ENCODE data around the gene NBAS. TPM values are rescaled to one million over a fixed set of nuclear protein-coding genes. Genes with fewer than 3 reads are reported as not detected.

Gene NBAS
- total and polyA plus RNA-seq, 2 donors (not counting 3 experiments of a cell fraction or from before 2014, with no cell fraction given), result 29.4 to 43.0 TPM

- H3K9ac ChIP-seq (replicated peaks; ENCODE audit: extremely low read depth, insufficient read depth, low read length), result no peak overlapping the region
- TF ChIP-seq JUN (IDR thresholded peaks at IDR 0.05; ENCODE audit: borderline replicate concordance, insufficient read depth, insufficient read length, low read depth), result peak; percentile 67
- TF ChIP-seq, protein P1, sequence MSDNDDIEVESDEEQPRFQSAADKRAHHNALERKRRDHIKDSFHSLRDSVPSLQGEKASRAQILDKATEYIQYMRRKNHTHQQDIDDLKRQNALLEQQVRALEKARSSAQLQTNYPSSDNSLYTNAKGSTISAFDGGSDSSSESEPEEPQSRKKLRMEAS (IDR thresholded peaks at IDR 0.05; ENCODE audit: insufficient read depth, insufficient read length), result no peak
- H3K4me1 ChIP-seq (ENCODE audit: control insufficient read depth, extremely low read depth, insufficient read depth, low read length), result peaks cover 11% of the 10 kb centered on the region
- ChIA-PET CTCF (interaction anchor here (0.8 to 1.6 kb wide), 2 partner anchors 10 to 336 kb away, joined by 3 read pairs; no protein-coding TSS in a partner anchor), POLR2A (no interaction called here)
- no peak overlapping the region for H3K4me2 ChIP-seq (ENCODE audit: insufficient read depth, low read length)
- dilution Hi-C loops (cut with MboI; ENCODE audit: extremely low pct_ligation_motif_present, low sequenced_read_pairs), result no loop called here
- intact Hi-C loops (cut with micrococcal nuclease), result loop anchor here (2.0 kb wide), 1 partner anchor 16 kb away; no protein-coding TSS in a partner anchor
- no peak overlapping the region for H3K4me3 ChIP-seq (replicated peaks in 1 of 3; ENCODE audit: insufficient read depth in 1 of 3, low read depth in 1 of 3, low read length in 3 of 3)
- H3K9me1 ChIP-seq (replicated peaks; ENCODE audit: control insufficient read depth, extremely low read depth, insufficient read depth, low read length), result no peaks in the 10 kb centered on the region
- H3K27me3 ChIP-seq (ENCODE audit: control insufficient read depth in 2 of 2, insufficient read depth in 2 of 2, low read length in 2 of 2), result no peaks in the 10 kb centered on the region
- peak overlapping the region; percentile 25 for H3K27ac ChIP-seq (ENCODE audit: insufficient read depth, low read depth, low read length)
- BruUV-seq (replicated peaks), result no TSS peak
- FAIRE-seq (peak; percentile 75), DNase-seq (ENCODE audit: low read depth, low spot score) (peak; percentile 71)
- H3K36me3 ChIP-seq (ENCODE audit: control insufficient read depth in 2 of 2, extremely low read depth in 1 of 2, insufficient read depth in 2 of 2, low read length in 2 of 2), result no peaks in the 10 kb centered on the region
- no peaks in the 10 kb centered on the region for H3K79me2 ChIP-seq (ENCODE audit: control insufficient read depth, insufficient read depth, low read length)
- no peaks in the 10 kb centered on the region for H4K20me1 ChIP-seq (replicated peaks; ENCODE audit: control insufficient read depth, extremely low read depth, insufficient read depth, low read length)
- H3K9me3 ChIP-seq (replicated peaks; ENCODE audit: control insufficient read depth, insufficient read depth, low read length), result no peaks in the 10 kb centered on the region
- H2AFZ ChIP-seq (ENCODE audit: low read depth, low read length), result no peak overlapping the region
Measured at GRCh38 chr2:15241201-15241600, 319.9 kb downstream of the NBAS start.

DNA sequence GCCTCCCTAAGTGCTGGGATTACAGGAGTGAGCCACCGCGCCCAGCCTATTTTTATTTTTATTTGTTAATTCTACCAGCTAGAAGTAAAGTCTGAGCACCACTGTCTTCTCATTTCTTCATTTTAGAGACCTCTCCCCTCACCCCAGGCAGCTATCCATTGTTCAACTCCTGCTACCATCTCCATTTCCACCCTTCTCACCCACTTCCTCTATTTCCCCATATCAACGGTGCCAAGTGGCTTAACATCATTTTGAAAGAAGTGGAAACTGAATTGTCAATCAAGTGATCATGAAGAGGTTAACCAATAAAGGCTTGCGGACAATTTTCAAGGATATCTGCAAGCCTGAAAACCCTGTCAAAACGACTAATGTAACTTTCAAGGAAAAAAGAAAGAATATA is 323.1 kb downstream of the NBAS start:
- Histone ChIP-seq H3K4me3 (replicated peaks in 1 of 3; ENCODE audit: insufficient read depth in 1 of 3, low read depth in 1 of 3, low read length in 3 of 3) (no peak overlapping the region), H4K20me1 (replicated peaks; ENCODE audit: control insufficient read depth, extremely low read depth, insufficient read depth, low read length) (no peaks in the 10 kb centered on the region), H3K4me1 (ENCODE audit: control insufficient read depth, extremely low read depth, insufficient read depth, low read length) (peaks cover 6% of the 10 kb centered on the region), H3K27me3 (ENCODE audit: control insufficient read depth in 2 of 2, insufficient read depth in 2 of 2, low read length in 2 of 2) (no peaks in the 10 kb centered on the region), H3K4me2 (ENCODE audit: insufficient read depth, low read length) (no peak overlapping the region), H3K9me1 (replicated peaks; ENCODE audit: control insufficient read depth, extremely low read depth, insufficient read depth, low read length) (no peaks in the 10 kb centered on the region), H2AFZ (ENCODE audit: low read depth, low read length) (no peak overlapping the region), H3K9ac (replicated peaks; ENCODE audit: extremely low read depth, insufficient read depth, low read length) (no peak overlapping the region), H3K79me2 (ENCODE audit: control insufficient read depth, insufficient read depth, low read length) (no peaks in the 10 kb centered on the region), H3K36me3 (ENCODE audit: control insufficient read depth in 2 of 2, extremely low read depth in 1 of 2, insufficient read depth in 2 of 2, low read length in 2 of 2) (no peaks in the 10 kb centered on the region), H3K27ac (ENCODE audit: insufficient read depth, low read depth, low read length) (no peak overlapping the region), H3K9me3 (replicated peaks; ENCODE audit: control insufficient read depth, insufficient read depth, low read length) (no peaks in the 10 kb centered on the region)
- no peak for FAIRE-seq
- no TSS peak for BruUV-seq (replicated peaks)
- ChIA-PET POLR2A (no interaction called here), CTCF (no interaction called here)
- intact Hi-C loops (cut with micrococcal nuclease) (no loop called here), dilution Hi-C loops (cut with MboI; ENCODE audit: extremely low pct_ligation_motif_present, low sequenced_read_pairs) (no loop called here)
- DNase-seq (ENCODE audit: low read depth, low spot score), result no peak
- TF ChIP-seq FOS (IDR thresholded peaks at IDR 0.05; ENCODE audit: borderline replicate concordance, insufficient read depth, low read length) (no peak), POLR2A (IDR thresholded peaks at IDR 0.05; ENCODE audit: low read depth, low read length) (no peak), JUN (IDR thresholded peaks at IDR 0.05; ENCODE audit: borderline replicate concordance, insufficient read depth, insufficient read length, low read depth) (no peak), MYC (IDR thresholded peaks at IDR 0.05; ENCODE audit: low read depth, low read length) (no peak), EZH2 (IDR thresholded peaks at IDR 0.05; ENCODE audit: borderline replicate concordance, low read depth, low read length, severe bottlenecking) (no peak), GATA2 (IDR thresholded peaks at IDR 0.05; ENCODE audit: insufficient read depth, insufficient read length, low read depth, low read length) (no peak), POLR2AphosphoS5 (IDR thresholded peaks at IDR 0.05; ENCODE audit: insufficient read depth, low read depth, low read length) (no peak)
- TF ChIP-seq, protein P1 (IDR thresholded peaks at IDR 0.05; ENCODE audit: insufficient read depth, insufficient read length), result no peak
- TF ChIP-seq, protein P2, sequence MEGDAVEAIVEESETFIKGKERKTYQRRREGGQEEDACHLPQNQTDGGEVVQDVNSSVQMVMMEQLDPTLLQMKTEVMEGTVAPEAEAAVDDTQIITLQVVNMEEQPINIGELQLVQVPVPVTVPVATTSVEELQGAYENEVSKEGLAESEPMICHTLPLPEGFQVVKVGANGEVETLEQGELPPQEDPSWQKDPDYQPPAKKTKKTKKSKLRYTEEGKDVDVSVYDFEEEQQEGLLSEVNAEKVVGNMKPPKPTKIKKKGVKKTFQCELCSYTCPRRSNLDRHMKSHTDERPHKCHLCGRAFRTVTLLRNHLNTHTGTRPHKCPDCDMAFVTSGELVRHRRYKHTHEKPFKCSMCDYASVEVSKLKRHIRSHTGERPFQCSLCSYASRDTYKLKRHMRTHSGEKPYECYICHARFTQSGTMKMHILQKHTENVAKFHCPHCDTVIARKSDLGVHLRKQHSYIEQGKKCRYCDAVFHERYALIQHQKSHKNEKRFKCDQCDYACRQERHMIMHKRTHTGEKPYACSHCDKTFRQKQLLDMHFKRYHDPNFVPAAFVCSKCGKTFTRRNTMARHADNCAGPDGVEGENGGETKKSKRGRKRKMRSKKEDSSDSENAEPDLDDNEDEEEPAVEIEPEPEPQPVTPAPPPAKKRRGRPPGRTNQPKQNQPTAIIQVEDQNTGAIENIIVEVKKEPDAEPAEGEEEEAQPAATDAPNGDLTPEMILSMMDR (IDR thresholded peaks at IDR 0.05; ENCODE audit: extremely low read depth in 1 of 2, insufficient read depth in 1 of 2, low read depth in 1 of 2, low read length in 2 of 2), result no peak

Measured in endothelial cell of umbilical vein (primary cell).